Calu3 (cell line): ENCODE results near the gene AAK1. TPM values are rescaled to one million over a fixed set of nuclear protein-coding genes. Genes with fewer than 3 reads are reported as not detected.
"Not testable (repeated sequence)": the region's sequence is repeated elsewhere in the genome, so short reads cannot be mapped to it uniquely, and the experiment has no call there.

Source experiments
- BruUV-seq: library from RNA; stranded (reverse); fragments of 400-500 nt; replicated peaks from 2 replicates; lab custom pipeline; 2021; lab: Mats Ljungman, UMichigan
- CTCF ChIA-PET: fragments of 300-600 bp; sonication (Branson Sonifier 250); formaldehyde crosslinking; loops from one replicate; lab custom pipeline; 2022; ENCODE audit warnings: antibody characterized with exemption; lab: Charles Lee
- DNase-seq: peaks from one replicate; pipeline ENCODE4 v3.0.0; 2022
- H3K27ac Mint-ChIP-seq: one replicate; pipeline ENCODE4 v1.8.0; 2022; ENCODE audit warnings: mixed read lengths; ENCODE audit not compliant: unreplicated experiment
- H3K27me3 Mint-ChIP-seq: one replicate; pipeline ENCODE4 v1.8.0; 2022; ENCODE audit warnings: mixed read lengths; ENCODE audit not compliant: unreplicated experiment
- H3K36me3 Mint-ChIP-seq: one replicate; pipeline ENCODE4 v1.8.0; 2022; ENCODE audit warnings: mild to moderate bottlenecking, moderate library complexity, mixed read lengths; ENCODE audit not compliant: insufficient read depth, unreplicated experiment
- H3K4me1 Mint-ChIP-seq: one replicate; pipeline ENCODE4 v1.8.0; 2022; ENCODE audit warnings: mild to moderate bottlenecking, low read depth, mixed read lengths; ENCODE audit not compliant: unreplicated experiment
- H3K4me3 Mint-ChIP-seq: one replicate; pipeline ENCODE4 v1.8.0; 2022; ENCODE audit warnings: mild to moderate bottlenecking, low read depth, moderate library complexity, mixed read lengths; ENCODE audit not compliant: unreplicated experiment
- H3K9me3 Mint-ChIP-seq: one replicate; pipeline ENCODE4 v1.8.0; 2022; ENCODE audit warnings: low read depth, mixed read lengths; ENCODE audit not compliant: unreplicated experiment
- CTCF ChIP-seq: fragments of 200-600 bp; IDR thresholded peaks from one replicate; pipeline ENCODE4 v1.8.0; 2022; ENCODE audit warnings: antibody characterized with exemption; ENCODE audit not compliant: unreplicated experiment
- intact Hi-C: fragments of 100-400 bp; cut with micrococcal nuclease; formaldehyde crosslinking; loops from one replicate; pipeline ENCODE4 v1.10.0; 2022; ENCODE audit not compliant: unreplicated experiment
- total RNA-seq: library from RNA; stranded (reverse); gene quantifications from 2 replicates; pipeline ENCODE4 v1.2.3, GENCODE V29; 2022

Gene AAK1
- total RNA-seq, 1 experiment from 2014 or later: 46.7 TPM

DNA sequence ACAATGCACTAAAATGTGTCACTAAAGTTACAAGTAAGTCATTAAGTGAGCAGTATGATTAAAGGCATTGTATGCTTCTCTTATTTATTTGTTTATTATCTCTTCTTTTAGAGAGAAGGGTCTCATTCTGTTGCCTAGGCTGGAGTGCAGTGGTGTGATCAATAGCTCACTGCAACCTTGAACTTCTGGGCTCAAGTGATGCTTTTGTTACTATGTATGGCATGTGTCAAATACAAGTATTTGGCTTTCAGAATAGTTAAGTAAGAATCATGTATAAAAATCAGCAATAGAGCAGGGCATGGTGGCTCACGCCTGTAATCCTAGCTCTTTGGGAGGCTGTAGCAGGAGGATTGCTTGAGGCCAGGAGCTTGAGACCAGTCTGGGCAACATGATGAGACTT is 15.8 kb upstream of the AAK1 start:
- no peaks in the 10 kb centered on the region for H3K36me3 Mint-ChIP-seq
- intact Hi-C loops: no loop called here
- no peak overlapping the region for H3K27ac Mint-ChIP-seq
- no peak for DNase-seq
- no peaks in the 10 kb centered on the region for H3K27me3 Mint-ChIP-seq
- no peak overlapping the region for H3K4me3 Mint-ChIP-seq
- CTCF ChIA-PET: no interaction called here
- BruUV-seq: no TSS peak
- H3K4me1 Mint-ChIP-seq: no peaks in the 10 kb centered on the region
- peaks cover 5% of the 10 kb centered on the region for H3K9me3 Mint-ChIP-seq
- no peak for TF ChIP-seq CTCF

DNA sequence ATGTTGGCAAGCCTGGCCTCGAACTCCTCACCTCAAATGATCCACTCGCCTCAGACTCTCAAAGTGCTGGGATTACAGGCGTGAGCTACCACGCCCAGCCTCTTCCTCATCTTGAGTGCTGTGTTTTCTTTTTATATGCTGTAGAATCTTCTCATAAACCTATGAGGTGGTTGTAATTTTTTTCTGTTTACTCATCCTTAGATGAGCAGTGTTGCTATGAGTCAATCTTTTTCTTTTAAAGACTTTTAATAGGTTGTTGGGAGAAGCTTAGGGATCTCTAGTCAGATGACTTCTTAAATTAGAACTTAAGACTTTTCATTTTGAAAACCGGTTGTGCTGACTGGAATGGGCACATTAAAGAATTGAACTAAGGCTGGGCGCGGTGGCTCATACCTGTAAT is 8.7 kb upstream of the AAK1 start:
- Mint-ChIP-seq H3K4me3 (no peak overlapping the region), H3K36me3 (no peaks in the 10 kb centered on the region), H3K27ac (no peak overlapping the region), H3K4me1 (no peaks in the 10 kb centered on the region), H3K9me3 (no peaks in the 10 kb centered on the region), H3K27me3 (no peaks in the 10 kb centered on the region)
- CTCF ChIA-PET: interaction anchor here (0.6 kb wide), 1 partner anchor 11 kb away, joined by 6 read pairs; no protein-coding TSS in a partner anchor
- DNase-seq: no peak
- TF ChIP-seq CTCF: no peak
- intact Hi-C loops: no loop called here
- no TSS peak for BruUV-seq

DNA sequence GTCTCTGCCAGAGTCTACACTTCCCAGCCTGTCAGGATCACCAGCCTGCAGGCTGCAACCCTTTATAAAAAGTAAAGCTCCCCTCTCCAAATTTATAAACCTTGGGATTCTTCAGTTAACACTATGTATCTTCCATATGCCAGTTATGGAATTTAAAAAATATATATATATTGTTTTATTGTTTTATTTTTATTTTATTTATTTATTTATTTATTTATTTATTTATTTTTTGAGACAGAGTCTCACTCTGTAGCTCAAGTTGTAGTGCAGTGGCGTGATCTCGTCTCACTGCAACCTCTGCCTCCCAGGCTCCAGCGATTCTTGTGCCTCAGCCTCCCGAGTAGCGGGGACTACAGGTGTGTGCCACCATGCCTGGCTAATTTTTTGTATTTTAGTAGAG is 3.7 kb upstream of the AAK1 start:
- CTCF ChIA-PET, H3K4me3 Mint-ChIP-seq, H3K9me3 Mint-ChIP-seq, intact Hi-C loops, DNase-seq, BruUV-seq, H3K27ac Mint-ChIP-seq, H3K27me3 Mint-ChIP-seq: not testable (repeated sequence)
- H3K36me3 Mint-ChIP-seq: peaks cover 31% of the 10 kb centered on the region
- H3K4me1 Mint-ChIP-seq: peaks cover 18% of the 10 kb centered on the region

- H3K27ac Mint-ChIP-seq: no peak overlapping the region
- no TSS peak for BruUV-seq
- intact Hi-C loops: no loop called here
- no peak for TF ChIP-seq CTCF
- peaks cover 22% of the 10 kb centered on the region for H3K4me1 Mint-ChIP-seq
- H3K27me3 Mint-ChIP-seq: no peaks in the 10 kb centered on the region
- H3K9me3 Mint-ChIP-seq: no peaks in the 10 kb centered on the region
- no peak overlapping the region for H3K4me3 Mint-ChIP-seq
- peaks cover 34% of the 10 kb centered on the region for H3K36me3 Mint-ChIP-seq
- CTCF ChIA-PET: interaction anchor here (0.7 kb wide), 1 partner anchor 64 kb away, joined by 3 read pairs; no protein-coding TSS in a partner anchor
- no peak for DNase-seq
Observed at GRCh38 chr2:69646714-69647113, 3.2 kb upstream of the AAK1 start.

DNA sequence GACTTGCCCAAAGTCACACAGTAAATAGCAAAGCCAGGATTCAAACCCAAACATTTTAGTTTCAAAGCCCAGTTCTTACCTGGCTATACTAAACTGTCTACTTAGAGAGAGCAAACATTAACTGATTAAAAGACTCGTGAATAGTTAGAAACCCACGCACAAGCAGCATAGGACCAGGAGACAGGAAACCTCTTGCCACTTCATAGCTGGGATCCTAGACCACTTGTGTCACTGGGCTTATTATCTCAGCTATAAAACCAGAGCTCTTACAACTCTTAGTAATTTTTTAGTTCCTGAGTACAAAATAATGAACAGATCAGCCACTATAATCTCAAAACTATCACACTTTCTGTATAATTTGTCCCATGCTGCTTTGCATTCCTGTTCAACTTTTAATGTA is 2.4 kb upstream of the AAK1 start:
- CTCF ChIA-PET: interaction anchor here (0.7 to 1.1 kb wide), 2 partner anchors 17 to 63 kb away, joined by 3 to 4 read pairs; no protein-coding TSS in a partner anchor
- H3K27ac Mint-ChIP-seq: no peak overlapping the region
- H3K27me3 Mint-ChIP-seq: no peaks in the 10 kb centered on the region
- H3K4me3 Mint-ChIP-seq: no peak overlapping the region
- H3K4me1 Mint-ChIP-seq: peaks cover 30% of the 10 kb centered on the region
- no peak for TF ChIP-seq CTCF
- DNase-seq: no peak
- peaks cover 34% of the 10 kb centered on the region for H3K36me3 Mint-ChIP-seq
- intact Hi-C loops: no loop called here
- no peaks in the 10 kb centered on the region for H3K9me3 Mint-ChIP-seq
- no TSS peak for BruUV-seq
